Activated T-helper 1 cell treated with anti-CD3 and anti-CD28 coated beads, Interleukin-2, amount 50 U/mL, for 16 hours (primary cell): ENCODE measurements around the gene GTF2H3.
"Not testable (repeated sequence)": the region's sequence is repeated elsewhere in the genome, so short reads cannot be mapped to it uniquely, and the experiment has no call there.

Experiments
- DNase-seq, 2 donors: peaks; one replicate each; pipeline ENCODE4 v3.0.0-alpha.2; 2020; ENCODE audit warnings: low read depth in 1 of 2, low spot score in 1 of 2

Gene GTF2H3

DNA sequence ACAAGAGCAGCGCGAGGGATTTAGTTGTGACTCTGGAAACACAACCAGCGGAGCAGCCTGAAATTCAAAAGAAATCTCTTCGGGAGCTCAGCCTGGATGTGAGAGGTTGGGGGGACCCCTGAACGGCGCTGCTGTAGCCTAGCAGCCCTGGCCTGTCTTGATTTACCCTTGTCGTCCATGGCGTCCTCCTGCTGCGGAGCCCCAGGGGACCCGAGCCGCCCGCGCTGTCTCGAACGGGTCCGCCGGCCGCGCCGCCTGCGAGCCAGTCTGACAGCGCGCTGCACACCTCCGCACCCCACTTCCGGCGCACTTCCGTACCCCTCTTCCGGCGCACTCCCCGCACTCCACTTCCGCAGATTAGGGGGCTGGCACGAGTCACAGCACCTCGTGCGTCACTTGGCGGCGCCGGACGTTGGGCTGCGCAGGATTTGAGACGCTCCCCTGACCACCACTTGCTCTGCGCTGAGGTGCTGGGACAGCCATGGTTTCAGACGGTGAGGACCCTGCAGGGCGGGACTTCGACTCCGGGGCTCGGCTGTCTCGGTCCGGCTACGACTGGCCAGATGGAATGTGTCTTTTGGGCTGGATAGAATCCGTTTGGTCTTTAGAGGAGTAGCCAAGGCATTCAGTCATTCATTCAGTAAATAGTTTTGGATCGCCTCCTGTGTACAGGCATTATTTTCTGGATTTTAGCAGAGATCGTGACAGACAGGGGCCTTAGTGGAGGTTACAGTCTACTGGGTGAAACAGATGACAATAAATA, at the start of gene GTF2H3, which contains the start of gene EIF2B1:
Gene GTF2H3 (plus strand): TSS at position 451 of the 763 bp plus-strand sequence. CDS start 31 bp downstream, at position 482.
Gene EIF2B1 (minus strand): TSS at position 308 of the 763 bp plus-strand sequence. CDS start 129 bp downstream, at position 179.
- peak; percentile 95 to 96 for DNase-seq

DNA sequence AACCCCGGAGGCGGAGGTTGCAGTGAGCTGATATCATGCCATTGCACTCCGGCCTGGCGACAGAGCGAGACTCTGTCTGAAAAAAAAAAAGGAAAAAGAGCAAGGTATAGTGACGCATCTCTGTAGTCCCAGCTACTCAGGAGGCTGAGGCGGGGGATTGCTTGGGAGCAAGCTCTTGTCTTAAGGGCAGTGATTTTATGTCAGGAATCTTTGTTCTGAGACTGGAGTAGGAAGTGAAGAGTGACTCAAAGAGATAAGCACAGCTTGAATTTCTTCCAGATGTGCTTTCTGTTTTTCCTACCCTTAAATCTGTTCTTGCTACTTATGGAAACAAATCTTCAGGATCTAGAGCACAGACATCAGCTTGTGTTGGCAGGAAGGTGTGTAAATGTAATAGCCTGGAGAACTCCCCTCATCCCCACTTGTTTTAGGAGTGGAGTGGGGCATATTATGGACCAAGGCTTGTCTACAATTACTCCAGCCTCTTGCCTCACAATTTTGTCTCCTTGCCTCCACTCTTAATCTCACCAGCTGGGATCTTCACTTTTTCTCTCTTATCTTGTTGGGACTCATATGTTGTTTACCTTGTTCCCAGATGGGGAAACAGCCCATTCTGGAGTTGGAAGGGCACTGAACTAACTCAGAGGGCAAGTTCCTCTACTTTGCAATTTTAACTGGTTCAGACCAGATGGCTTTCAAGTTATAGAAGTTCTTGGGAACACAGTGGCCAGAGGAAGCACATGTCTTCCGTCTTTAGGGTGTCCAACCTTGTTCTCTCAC, 41.7 kb upstream of the GTF2H3 start:
- DNase-seq, result no peak

DNA sequence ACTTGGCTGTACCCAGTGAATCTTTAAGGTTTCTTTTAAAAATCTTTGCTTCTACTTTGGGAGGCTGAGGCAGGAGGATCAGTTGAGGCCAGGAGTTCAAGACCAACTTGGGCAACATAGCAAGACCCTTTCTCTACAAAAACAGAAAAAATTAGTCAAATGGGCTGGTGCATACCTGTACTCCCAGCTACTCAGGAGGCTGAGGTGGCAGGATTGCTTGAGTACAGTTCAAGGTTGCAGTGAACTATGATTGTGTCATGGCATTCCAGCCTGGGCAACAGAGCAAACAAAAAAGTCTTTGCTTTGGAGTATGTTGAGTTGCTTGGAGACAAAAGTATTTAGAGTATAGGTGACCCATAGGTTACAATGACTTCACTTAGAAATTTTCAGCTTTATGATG, 37.9 kb upstream of the GTF2H3 start:
- DNase-seq, result no peak

DNA sequence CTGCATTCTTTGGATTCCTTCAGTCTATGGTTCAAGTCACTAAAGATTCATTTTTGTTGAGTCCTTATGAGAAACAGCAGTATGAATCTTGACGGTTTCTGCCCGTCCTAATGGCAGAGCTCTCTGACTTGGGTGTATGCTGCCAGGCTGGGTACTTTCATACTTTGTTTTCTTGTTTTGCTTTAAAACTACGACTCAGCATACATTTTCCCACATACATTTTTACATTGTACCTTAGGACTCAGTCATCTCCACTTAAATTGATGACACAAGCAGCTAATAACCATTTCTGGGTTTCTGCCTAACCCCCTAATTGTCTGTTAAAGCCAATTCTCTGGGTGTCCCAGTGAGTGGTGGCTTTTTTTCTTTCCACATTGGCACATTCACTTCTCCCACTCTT, 36.5 kb upstream of the GTF2H3 start:
- no peak for DNase-seq

DNA sequence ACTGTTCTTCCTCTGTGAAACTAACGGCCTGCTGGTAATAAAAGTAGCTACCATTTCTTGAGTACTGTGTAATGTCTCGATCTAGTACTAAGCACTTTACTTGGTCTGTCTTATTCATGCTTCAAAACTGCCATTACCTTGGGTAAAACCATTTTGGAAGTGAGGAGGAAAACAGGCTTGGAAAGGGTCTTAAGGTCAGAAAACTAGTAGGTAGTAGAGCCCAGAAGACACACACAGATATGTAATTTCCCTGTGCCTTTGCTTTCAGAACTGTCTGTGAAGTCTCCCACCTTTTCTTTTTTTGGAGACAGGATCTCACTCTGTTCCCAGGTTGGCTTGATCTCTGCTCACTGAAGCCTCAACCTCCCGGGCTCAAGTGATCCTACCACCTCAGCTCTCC, 35.1 kb upstream of the GTF2H3 start:
- no peak for DNase-seq

DNA sequence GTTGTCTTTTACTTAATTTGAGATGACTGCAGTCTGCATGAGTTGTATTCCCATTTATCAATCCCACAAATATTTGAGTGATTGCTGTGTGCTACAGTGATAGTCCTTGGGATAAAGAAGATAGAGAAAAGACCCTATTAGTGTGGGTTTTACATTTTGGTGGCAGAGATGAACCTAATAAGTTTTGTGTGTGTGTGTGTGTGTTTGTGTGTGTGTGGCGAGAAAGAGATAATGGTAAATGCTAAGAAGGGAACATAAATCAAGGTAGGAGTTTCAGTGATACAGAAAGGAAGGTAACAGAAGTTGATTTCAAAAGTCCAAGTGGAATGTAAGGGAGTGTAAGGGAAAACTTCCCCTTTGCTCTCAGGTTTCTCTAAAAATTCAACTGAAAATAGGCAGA, 34.3 kb upstream of the GTF2H3 start:
- DNase-seq, result no peak

DNA sequence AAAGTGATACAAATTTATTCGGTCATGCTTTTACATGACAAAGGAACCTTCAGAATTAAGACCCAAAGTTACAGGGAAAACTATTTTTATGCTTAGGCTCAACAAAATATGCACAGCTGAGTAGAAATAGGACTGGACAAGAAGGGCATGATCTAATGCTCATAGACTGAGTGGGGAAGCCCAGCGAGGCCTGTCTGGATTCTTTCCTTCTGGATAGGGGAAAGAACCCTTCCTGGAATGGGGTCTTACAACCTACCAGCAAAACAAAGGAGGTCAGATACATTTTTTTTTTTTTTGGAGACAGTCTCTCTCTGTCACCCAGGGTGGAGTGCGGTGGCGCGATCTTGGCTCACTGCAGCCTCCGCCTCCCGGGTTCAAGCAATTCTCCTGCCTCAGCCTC, 33.9 kb upstream of the GTF2H3 start:
- no peak for DNase-seq

DNA sequence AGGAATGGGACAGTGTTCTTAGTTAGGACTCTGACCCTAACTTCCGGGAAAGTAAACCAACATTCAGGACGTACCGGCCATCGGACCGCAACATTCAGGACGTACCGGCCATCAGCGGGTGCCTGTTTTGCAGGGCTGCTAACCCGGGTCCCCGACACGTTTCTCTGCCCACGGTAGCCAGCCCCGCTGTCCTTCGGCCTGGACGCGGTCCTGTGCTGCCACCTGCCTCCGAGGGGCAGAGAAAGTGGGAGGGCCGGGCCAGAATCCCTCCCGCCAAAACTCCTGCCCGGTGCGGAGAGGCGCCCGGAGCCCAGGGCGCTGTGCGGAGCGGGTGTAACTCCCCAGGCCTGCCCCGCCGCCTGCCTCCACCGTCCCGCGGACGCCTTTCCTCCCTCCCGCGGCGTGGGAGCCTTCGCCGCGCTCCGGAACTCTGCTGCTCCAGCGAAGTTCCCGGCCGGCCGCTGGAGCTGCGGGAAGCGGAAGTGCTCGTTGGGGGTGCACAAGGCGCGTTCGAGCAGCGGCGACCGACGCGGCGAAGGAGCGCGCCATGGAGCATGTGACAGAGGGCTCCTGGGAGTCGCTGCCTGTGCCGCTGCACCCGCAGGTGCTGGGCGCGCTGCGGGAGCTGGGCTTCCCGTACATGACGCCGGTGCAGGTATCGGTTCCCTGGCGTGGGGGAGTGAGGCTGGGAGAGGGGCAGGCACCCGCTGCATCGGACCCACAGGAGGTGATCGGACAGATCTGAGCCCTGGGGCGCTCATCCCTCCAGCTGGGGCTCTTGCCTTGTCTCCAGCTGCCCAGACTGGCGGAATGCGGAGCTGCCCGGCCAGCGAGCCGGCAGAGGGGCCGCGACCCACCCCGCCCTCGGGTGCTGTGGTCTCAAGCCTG, 31.8 kb upstream of the GTF2H3 start, which contains the start of gene DDX55:
Gene DDX55 (plus strand): TSS at position 498 of the 888 bp plus-strand sequence. CDS start 50 bp downstream, at position 548.
- DNase-seq, result peak; percentile 70 to 81

DNA sequence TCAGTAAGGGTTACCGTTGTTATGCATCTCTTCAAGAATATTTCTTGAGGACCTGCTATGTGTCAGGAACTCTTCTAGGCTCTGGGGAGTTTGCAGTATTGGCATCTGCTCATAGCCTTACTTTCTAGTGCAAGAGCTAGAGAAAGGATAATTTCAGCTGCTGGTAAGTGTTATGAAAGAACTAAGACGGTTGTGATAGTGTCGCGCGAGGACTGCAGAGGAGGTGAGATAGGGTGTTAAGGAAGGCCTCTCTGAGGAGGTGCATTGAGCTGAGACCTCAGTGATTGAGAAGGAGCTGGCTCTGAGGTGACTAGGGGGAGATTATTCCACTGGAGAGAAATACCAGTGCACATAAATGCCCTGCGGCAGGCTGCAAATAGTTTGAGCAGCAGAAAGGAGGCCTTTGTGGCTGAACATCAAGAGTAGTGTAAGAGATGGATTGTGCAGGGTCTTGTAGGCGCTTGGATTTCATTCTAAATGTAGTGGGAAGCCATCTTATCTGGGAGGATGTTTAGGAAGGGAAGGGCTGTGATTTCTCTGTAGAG, 30.9 kb upstream of the GTF2H3 start:
- no peak for DNase-seq

DNA sequence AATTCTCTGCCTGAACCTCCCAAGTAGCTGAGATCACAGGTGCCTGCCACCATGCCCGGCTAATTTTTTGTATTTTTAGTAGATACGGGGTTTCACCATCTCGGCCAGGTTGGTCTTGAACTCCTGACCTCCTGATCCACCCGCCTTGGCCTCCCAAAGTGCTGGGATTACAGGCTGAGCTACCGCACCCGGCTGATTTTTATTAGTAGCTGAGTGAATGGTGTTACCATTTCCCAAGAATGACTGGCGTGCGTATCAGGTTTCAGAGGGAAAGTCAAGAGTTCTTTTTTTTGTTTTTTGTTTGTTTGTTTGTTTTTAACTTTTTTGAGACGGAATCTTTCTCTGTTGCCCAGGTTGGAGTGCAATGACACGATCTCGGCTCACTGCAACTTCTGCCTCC, 30.1 kb upstream of the GTF2H3 start:
- DNase-seq, result not testable (repeated sequence)

DNA sequence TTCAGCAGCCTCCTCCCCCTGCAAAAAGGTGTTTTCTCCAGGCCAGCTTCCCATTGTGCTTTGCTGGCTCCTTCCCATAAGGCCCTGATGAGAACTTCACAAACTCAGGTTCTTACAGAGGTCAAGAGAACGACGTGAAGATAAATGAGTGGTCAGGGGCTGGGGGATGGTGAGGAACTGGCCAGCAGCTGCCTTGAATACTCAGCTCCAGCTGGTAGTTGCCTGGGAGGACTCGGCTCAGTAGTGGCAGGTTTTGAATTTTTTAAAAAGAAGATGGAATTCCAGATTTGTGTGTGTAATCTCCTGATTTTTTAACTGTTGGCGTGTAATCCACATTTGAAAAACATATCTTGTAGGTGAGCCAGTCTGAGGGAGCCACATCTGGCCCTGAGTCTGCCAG, 25.9 kb upstream of the GTF2H3 start:
- DNase-seq, result no peak

DNA sequence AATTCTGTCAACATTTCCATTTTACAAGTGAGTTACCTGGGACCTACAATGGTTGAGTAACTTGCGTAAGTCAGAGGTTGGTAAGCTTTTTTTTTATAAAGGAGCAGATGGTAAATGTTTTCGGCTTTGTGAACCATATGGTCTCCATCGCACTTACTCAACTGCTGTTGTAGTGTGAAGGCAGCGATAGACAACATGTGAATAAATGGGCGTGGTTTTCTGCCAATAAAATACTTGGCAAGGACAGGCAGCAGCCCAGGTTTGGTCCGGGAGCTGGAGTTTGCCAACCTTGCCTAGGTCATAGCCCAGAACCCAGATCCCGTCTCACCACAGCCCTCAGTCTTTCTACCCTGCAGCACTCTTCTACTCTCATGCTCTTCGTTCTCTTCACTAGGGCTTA, 25.4 kb upstream of the GTF2H3 start:
- DNase-seq, result no peak

DNA sequence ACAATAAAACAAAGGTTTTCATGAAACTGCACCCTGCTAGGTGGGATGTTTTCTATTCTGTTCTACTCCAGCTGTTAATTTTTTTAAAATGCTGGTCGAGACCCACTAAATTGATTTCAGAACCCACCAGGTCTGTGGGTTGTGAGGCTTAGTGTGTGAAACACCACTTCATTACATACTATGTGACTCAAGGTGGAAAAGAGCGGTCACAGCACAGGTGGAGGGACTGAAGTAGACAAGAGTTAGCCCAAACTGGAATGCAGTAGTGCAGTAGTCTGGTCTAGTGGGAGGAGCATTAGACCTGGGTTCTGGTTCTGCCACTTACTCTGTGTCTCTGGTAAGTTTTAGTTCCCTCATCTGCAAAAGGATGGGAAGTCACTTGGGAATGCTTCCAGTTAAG, 19.5 kb upstream of the GTF2H3 start:
- DNase-seq, result no peak

DNA sequence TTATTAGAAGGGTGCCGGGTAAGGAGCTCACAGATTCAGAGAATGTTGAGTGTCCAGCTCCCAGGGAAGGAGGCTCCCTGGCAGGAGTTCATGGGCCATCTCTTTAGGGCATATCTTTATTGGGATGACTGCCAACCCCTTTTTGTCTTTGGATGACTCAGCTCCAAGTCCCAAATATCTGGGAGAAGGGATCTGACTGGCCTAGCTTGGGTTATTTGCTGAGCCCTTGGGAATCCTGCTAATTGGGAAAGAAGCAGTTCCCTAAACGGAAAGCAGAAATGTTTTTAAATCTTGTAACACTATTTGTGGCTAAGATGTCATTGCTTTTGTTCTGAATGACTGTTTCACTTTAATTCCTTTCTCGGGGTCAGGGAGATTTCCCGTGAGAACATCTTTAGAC, 19.1 kb upstream of the GTF2H3 start:
- DNase-seq, result no peak

DNA sequence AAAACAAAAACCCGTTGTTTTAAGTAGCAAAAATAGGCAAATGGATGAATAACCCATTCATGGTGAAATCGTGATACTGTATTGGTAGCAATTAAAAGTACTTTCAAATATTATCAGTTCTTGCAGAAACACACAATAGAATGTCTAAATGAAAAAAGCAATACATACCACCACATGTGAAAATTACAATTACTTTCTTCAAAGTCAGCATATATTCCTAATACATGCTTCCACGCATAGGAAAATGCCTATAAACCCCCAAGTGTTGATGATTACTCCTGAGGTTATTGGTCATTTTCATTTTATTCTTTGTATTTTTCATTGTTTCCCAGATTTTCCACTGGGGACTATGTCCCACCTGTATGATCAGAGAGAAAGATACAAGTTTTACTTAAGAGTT, 16.5 kb upstream of the GTF2H3 start:
- no peak for DNase-seq

DNA sequence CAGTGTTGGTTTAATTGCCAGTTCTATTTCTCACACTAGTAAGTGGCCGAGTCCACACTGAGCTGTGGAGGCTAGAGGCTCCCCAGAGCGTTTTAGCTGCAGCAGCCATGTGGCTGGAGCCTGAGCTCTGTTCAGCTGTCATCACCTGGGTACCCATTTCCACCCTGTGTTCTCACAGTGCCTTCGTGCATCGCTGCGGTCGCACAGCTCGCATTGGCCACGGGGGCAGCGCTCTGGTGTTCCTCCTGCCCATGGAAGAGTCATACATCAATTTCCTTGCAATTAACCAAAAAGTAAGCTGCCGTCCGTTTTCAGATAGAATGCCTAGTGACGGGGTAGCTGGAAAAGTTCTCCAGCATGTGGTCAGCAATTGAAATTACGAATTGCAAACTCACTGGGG, 16.0 kb upstream of the GTF2H3 start:
- no peak for DNase-seq

DNA sequence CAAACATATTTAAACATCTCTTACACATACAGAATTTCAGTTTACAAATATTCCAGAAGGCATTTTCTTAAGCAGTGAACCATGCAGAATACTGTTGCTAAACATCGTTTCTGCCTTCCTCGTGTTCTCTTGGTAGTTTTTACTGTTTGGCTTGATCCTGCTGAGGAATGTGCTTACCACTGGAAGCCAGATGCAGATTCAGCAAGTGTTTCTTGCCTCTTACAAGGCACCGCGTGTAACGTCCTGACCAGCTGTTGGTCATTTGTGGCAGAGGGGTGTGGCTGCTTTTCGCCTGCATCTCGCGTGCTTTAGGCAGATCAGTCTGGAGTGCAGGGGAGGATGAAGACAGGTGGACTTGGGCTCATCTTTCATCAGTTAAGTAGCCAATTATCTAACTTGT, 12.5 kb upstream of the GTF2H3 start:
- no peak for DNase-seq

DNA sequence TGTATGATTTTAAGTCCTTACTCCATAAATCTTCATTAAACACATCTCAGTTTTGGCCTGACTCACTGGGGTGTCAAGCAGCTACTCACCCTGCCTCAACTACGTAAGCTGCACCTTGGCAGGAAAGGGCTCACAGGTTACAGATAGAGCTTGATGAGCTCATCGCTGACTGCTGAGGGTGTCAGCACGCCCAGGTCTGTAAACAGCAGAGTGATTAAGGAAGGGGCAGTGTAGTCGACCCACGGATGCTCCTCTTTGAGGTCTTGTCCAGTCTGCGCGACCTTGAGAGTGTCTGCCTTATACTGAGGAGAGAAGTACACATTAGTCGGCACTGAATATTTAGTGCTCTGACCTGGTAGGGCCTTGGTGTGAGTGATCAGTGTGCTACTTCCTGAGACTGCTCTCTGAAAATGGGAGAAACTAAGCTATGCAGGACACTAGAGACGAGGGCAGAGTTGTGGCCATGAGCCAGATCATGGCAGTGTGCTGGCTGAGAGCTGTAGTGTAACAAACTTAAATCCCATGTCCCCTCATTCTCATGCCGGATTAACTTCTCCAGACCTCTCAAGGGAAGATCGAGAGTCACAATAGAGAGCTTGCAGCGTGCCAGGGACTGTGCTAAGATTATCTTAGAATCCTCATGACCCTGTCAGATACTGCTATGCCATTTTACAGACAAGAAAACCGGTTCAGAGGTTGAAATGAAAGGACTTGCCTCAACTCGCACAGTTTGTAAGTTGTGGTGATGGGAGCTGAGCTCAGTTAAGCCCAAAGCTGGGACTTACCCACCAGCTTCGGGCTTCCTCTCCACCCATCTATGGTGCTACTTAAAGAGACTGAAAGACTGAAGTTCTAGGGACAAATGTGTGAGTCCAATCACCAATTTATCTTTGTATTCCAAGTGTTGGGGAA, 11.8 kb upstream of the GTF2H3 start:
- DNase-seq, result no peak

DNA sequence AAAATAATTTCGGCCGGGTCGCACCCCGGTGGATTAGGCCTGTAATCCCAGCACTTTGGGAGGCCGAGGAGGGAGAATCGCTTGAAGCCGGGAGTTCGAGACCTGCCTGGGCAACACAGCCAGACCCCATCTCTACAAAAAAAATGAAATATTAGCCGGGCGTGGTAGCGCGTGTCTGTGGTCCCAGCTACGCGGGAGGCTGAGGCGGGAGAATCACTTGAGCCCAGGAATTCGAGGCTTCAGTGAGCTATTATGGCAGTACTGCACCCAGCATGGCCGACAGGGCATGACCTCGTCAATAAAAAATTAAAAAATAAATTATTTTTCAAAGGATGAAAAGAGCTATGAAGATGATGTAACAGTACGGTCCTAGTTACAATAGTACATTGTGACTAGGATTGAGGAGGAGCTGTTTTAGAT, 523 bp downstream of the GTF2H3 start:
- no peak for DNase-seq

DNA sequence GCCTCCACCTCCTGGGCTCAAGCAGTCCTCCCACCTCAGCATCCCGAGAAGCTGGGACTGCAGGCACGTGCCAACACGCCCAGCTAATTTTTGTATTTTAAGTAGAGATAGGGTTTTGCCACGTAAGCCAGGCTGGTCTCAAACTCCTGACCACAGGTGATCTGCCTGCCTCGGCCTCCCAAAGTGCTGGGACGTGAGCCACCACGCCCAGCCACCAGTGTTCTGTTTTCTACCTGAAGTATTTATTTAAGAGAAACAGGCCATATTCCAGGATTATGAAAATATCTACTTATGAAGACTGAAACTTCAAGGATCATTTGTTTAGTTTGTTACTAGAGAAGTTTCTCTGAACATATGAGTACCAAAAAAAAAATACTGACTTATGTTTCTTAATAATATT, 10.3 kb downstream of the GTF2H3 start:
- no peak for DNase-seq
